Measurements from ENCODE around the gene MRPL1. TPM values are rescaled to one million over a fixed set of nuclear protein-coding genes. Genes with fewer than 3 reads are reported as not detected.

The MRPL1 gene
- total RNA-seq, 4 donors from 2014 or later, result 12.8 to 28.2 (median 17.2) TPM

DNA sequence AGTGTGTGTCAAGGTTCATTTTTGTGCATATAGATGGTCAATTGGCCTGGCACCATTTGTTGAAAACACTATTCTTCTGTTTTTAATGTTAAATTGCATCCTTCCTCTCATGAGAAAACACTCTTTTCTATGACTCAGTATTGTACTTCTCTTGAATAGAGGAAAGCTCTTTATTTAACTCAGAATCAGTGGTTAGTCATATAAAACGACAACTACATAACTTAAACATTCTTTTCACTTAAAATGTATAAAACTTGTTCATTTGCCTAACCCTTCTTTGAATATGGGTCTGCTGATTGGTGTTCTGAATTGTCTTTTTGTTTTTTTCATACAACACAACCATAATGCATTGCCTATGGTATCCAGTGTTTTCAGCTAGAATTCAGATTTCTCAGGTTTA, 17.2 kb upstream of the MRPL1 start:
- intact Hi-C loops (cut with DNase I; ENCODE audit: low total_unique reads), result no loop called here
- 79 to 81% methylated on average over 1 of the region's 1 CpG for WGBS, 2 donors
- TF ChIP-seq, protein P1, sequence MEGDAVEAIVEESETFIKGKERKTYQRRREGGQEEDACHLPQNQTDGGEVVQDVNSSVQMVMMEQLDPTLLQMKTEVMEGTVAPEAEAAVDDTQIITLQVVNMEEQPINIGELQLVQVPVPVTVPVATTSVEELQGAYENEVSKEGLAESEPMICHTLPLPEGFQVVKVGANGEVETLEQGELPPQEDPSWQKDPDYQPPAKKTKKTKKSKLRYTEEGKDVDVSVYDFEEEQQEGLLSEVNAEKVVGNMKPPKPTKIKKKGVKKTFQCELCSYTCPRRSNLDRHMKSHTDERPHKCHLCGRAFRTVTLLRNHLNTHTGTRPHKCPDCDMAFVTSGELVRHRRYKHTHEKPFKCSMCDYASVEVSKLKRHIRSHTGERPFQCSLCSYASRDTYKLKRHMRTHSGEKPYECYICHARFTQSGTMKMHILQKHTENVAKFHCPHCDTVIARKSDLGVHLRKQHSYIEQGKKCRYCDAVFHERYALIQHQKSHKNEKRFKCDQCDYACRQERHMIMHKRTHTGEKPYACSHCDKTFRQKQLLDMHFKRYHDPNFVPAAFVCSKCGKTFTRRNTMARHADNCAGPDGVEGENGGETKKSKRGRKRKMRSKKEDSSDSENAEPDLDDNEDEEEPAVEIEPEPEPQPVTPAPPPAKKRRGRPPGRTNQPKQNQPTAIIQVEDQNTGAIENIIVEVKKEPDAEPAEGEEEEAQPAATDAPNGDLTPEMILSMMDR (IDR thresholded peaks at IDR 0.05), result no peak
- no peak for TF ChIP-seq POLR2A (IDR thresholded peaks at IDR 0.05)

DNA sequence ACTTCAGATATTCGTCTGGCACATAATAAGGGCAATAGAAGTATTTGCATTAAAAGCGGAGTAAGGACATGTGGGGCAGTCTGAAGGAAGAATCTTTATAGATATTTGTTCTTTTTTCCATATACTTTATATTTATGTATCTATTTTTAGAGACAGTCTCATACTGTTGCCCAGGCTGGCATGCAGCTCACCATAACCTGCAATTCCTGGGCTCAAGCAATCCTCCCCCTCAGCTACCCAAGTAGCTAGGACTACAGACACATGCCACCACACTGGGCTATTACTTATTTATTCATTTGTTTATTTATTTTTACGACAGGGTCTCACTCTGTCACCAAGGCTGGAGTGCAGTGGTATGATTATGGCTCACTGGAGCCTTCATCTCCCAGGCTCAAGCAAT, 16.7 kb upstream of the MRPL1 start:
- intact Hi-C loops (cut with DNase I; ENCODE audit: low total_unique reads), result no loop called here
- no peak for DNase-seq (ENCODE audit: low spot score in 2 of 2)

More for the DNA sequence above, 17.2 kb upstream of the MRPL1 start:
- DNase-seq (ENCODE audit: low spot score in 2 of 2), result no peak
- H3K4me3 ChIP-seq (ENCODE audit: low read depth, poor library complexity, severe bottlenecking), result no peak overlapping the region

GRCh38 chr4:77848508-77848907, 14.1 kb upstream of the MRPL1 start:
- H3K4me3 ChIP-seq (ENCODE audit: low read depth, poor library complexity, severe bottlenecking), result no peak overlapping the region
- no peak for DNase-seq (ENCODE audit: low spot score in 2 of 2)
- TF ChIP-seq POLR2A (IDR thresholded peaks at IDR 0.05), result no peak
- TF ChIP-seq, protein P1 (IDR thresholded peaks at IDR 0.05), result no peak
- WGBS, 2 donors, result 92 to 95% methylated on average over 6 of the region's 6 CpGs
- intact Hi-C loops (cut with DNase I; ENCODE audit: low total_unique reads), result no loop called here

More for the DNA sequence above, 16.7 kb upstream of the MRPL1 start:
- H3K4me3 ChIP-seq (ENCODE audit: low read depth, poor library complexity, severe bottlenecking), result no peak overlapping the region
- 93 to 95% methylated on average over 3 of the region's 3 CpGs for WGBS, 2 donors
- TF ChIP-seq, protein P1 (IDR thresholded peaks at IDR 0.05), result no peak
- no peak for TF ChIP-seq POLR2A (IDR thresholded peaks at IDR 0.05)

DNA sequence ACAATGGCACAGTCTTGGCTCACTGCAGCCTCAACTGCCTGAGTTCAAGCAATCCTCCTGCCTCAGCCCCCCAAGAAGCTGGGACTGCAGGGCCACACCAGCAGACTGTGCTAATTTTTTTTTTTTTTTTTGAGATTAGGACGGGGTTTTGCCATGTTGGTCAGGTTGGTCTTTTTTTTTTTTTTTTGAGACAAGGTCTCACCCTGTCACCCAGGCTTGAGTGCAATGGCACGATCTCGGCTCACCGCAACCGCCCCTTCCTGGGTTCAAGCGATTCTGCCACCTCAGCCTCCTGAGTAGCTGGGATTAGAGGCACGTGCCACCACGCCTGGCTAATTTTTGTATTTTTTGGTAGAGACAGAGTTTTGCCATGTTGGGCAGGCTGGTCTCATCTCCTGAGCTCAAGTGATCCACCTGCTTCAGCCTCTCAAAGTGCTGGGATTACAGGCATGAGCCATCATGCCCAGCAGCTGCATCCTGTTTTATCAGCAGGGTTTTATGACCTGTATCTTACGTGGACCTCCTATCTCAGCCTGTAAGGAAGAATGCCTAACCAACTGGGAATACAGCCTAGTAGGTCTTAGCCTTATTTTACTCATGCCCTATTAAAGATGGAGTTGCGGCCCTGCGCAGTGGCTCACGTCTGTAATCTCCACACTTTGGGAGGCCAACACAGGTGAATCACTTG, 13.2 kb upstream of the MRPL1 start:
- intact Hi-C loops (cut with DNase I; ENCODE audit: low total_unique reads), result no loop called here
- WGBS, 2 donors, result 88 to 89% methylated on average over 12 of the region's 12 CpGs
- TF ChIP-seq, protein P1 (IDR thresholded peaks at IDR 0.05), result no peak
- no peak for TF ChIP-seq POLR2A (IDR thresholded peaks at IDR 0.05)
- DNase-seq (ENCODE audit: low spot score in 2 of 2), result no peak
- H3K4me3 ChIP-seq (ENCODE audit: low read depth, poor library complexity, severe bottlenecking), result no peak overlapping the region

DNA sequence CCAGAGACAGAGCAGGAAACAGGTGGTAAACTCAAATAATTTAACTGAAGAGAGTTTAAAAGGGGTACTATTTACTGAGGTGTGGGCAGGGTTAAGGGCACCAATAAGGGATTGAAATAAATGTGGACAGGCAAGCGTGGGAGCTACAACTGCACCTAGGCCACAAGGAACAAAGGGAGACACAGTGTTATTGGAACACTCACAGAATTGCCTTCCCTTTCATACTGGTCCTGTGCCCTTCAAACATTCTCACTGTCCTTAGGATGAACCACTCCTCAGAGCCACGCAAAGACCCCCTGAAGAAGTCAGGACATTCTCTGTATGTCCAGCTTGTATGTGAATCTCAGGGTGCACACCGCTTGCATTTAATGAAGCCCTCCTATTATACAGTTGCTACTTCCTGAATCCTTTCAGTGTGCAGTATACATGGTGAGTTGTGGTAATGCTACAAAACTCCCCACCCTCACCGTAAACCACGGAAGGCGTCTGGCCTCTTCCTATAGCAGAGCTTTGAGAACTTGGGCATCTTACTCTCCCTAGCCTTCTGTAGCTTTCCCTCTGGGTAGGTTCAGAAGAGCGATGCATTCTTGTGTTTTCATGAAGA, 9.6 kb upstream of the MRPL1 start:
- TF ChIP-seq POLR2A (IDR thresholded peaks at IDR 0.05), result no peak
- TF ChIP-seq, protein P1 (IDR thresholded peaks at IDR 0.05), result no peak
- intact Hi-C loops (cut with DNase I; ENCODE audit: low total_unique reads), result no loop called here
- 67 to 77% methylated on average over 7 of the region's 7 CpGs for WGBS, 2 donors
- no peak overlapping the region for H3K4me3 ChIP-seq (ENCODE audit: low read depth, poor library complexity, severe bottlenecking)
- no peak for DNase-seq (ENCODE audit: low spot score in 2 of 2)

All from lower leg skin (tissue), 4 donors.